Right renal cortex interstitium (tissue), 3 donors: ENCODE data around the gene ARHGDIG. TPM values are rescaled to one million over a fixed set of nuclear protein-coding genes. Genes with fewer than 3 reads are reported as not detected.
"Not testable (repeated sequence)": the region's sequence is repeated elsewhere in the genome, so short reads cannot be mapped to it uniquely, and the experiment has no call there.

Experiments
- DNase-seq, 3 donors: peaks; one replicate each; pipeline ENCODE4 v3.0.0-alpha.2; 2013; ENCODE audit warnings: low read depth in 3 of 3, low spot score in 2 of 3
- polyA plus RNA-seq, 3 donors: library from polyadenylated mRNA; unstranded; fragments of 120-200 nt; gene quantifications; one replicate each; pipeline ENCODE4 v1.2.1, GENCODE V29; 2013; ENCODE audit not compliant: insufficient read length in 3 of 3

ARHGDIG gene
- polyA plus RNA-seq, 3 donors = 1.5 to 2.6 (median 2.5) TPM

DNA sequence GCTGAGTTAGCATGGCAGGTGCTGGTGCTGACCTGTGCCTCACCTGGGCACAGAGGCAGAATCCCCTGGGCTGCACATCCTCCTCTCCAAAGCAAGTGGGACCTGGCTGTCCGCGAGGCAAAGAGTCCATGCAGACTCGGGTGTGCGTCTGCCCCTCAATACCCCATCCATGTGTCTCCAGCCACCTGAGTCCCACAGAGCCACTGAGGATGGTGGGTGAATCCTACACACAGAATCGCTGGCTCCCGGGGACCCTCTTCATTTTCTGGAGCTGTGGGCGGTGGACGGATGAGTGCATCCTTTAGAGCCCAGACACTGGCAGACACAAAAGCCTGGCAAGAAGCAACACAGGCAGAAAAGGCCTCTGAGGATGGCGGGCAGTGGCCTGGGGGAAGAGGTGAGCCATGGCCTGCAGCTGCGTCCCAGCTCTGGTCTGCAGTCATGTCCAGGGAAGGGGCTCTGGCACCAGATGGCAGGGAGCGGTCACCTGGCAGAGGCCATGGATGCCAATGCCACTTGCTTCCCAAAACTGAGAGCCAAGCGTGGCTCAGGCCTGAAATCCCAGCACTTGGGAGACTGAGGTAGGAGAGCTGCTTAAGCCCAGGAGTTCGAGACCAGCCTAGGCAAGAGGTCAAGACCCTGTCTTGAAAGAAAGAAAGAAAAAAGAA, 42.2 kb downstream of the ARHGDIG start:
- no peak for DNase-seq

DNA sequence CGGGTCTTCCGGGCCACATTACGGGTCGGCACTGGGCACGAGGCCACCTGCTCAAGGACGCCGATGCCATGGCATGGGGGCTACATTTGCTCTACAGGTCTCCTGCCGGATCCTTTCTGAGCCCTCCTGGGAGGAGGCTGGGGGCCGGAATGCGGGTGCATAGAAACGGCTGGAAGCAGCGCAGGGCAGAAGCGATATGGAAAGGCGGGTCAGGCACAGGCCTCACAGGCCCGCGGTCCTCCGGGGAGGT, 43.7 kb downstream of the ARHGDIG start:
- DNase-seq = no peak

DNA sequence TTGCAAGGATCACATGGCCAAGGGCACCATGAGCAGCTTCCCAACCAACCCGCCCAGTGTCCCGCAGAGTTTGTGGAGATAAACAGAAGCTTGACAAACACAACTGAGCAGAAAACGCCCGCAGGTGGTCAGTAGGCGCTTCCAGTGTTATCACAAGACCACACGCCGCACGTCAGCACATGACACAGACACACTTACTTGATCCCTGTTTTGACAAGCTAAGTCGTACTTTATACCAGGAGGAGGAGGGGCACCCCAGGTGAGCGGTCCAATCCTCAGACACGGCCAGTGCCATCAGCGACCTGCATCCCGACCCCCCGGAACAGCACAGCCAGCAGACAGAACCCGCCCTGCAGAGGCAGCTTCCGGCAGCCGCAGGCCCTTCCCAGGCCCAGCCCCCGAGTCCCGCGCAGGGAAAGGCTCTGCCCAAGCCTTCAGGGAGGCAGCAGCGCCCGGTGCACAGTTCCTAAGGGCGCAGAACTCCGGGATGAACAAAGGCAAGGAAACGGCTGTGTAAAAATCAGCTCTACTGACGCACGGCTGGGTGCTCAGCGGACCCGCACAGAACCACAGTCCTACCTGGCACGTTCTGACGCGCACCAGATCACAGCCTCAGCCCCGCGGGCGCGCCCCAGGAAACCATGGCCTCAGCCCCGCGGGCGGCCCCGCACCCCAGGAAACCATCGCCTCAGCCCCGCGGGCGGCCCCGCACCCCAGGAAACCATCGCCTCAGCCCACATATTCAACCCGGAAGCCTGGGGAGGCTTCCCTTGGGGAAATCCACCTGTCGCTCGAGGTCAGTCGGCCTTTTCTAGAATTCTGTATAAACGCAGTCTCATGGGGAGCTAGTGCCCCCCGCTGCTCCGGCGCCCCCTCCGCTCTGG, 44.3 kb downstream of the ARHGDIG start:
- DNase-seq = no peak

DNA sequence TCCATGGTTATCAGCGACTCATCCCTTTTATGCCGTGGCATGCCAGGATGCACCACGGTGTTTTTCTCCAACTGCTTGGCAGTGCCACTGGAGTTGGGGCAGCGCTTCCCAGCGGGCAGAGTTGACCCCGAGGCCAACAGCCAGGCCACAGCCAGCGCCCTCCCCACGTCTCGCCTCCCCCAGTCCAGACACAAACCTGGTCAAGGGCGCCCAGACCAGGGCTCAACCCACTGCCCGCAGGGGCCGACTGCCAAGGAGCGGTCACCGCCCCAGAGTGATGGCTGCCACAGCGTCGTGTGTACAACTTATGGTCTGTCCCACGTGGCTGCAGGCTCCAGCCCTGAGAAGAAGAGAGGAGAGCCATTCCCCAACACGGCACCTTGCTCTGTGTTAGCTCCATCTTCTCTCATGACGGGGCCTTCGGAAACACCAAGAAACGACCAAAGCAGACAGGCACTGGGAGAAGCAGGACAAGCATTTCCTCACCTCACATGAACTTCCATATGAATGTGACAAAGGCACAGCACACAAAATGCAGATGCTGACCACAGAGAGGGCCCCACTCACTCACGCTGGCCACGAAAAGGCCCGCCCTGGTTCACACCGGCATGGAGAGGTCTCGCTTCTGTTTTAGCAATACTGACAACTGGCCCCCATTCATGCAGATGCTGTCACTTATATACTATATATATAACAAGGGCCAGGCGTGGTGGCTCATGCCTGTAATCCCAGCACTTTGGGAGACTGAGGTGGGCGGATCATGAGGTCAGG, 45.2 kb downstream of the ARHGDIG start:
- no peak for DNase-seq

DNA sequence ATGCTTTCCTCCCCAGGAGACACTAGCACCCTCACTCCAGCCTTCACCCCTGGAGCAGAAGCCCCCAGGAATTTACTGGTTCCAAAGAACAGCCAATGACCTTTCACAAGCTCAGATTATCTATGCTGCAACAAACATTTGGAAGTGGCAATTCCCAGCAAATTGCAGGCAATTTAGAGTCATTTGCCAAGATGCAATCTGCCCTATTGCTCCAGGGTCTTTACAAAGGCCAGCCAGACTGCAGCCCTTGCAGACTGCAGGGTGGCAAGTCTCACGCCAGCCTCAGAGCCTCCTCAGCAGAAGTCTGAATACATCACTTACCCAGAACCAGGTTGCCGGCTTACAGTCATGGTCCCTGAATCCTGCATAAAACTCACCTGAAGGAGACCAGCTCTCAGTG, 50.4 kb downstream of the ARHGDIG start:
- DNase-seq = no peak

DNA sequence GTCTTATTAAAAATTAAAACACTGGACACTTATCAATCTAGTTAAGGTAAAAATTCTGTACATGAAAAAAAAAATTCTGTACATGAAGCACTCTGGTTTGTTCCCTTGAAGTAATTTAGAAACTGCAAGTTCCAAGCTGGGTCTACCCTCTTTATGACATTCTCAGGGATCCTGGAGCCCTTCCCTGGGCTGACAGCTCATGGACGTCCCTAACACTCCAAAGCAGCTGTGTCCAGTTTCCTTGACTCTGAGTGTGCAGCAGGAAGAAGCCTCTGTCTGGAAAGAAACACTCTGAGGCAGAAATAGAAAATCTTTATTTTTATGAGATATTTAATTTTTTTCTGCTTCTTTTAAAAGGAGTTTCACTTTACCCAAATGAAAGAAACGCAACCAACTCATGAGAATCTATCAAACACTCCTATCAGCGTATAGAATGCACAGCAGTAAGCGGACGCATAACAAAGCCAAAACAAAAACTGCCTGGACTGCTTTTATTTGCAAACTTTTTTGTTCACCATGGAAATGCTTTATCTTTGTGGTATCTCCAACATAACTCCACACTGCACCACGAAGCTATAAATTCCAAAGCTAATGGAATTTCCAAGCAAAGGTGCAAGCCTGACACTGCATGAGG, 50.9 kb downstream of the ARHGDIG start:
- DNase-seq = not testable (repeated sequence)

Other genes with a start within 250 kb of the ARHGDIG start
- gene POLR3K, start 227.0 kb upstream of the ARHGDIG start, polyA plus RNA-seq = 10 to 100 TPM; 14.7 to 16.5 (median 15.1) TPM
- 10 to 100 TPM; 40.0 to 54.0 (median 45.0) TPM for gene SNRNP25, start 226.8 kb upstream of the ARHGDIG start, polyA plus RNA-seq
- gene RHBDF1, start 208.0 kb upstream of the ARHGDIG start, polyA plus RNA-seq = 10 to 100 TPM; 20.1 to 20.8 (median 20.7) TPM
- 10 to 100 TPM; 16.0 to 19.4 (median 16.1) TPM for gene MPG, start 202.4 kb upstream of the ARHGDIG start, polyA plus RNA-seq
- 10 to 100 TPM; 24.8 to 29.8 (median 24.9) TPM for gene NPRL3, start 141.9 kb upstream of the ARHGDIG start, polyA plus RNA-seq
- gene HBZ, start 127.9 kb upstream of the ARHGDIG start, polyA plus RNA-seq = 1 to 10 TPM in 2 of 3 donors, under 1 TPM in 1; 0.98 to 3.1 (median 1.1) TPM
- gene HBM, start 114.6 kb upstream of the ARHGDIG start, polyA plus RNA-seq = 1 to 10 TPM; 1.7 to 4.0 (median 3.5) TPM
- gene HBA2, start 107.7 kb upstream of the ARHGDIG start, polyA plus RNA-seq = 100 to 1,000 TPM; 754 to 948 (median 905) TPM
- 100 to 1,000 TPM; 505 to 589 (median 544) TPM for gene HBA1, start 103.9 kb upstream of the ARHGDIG start, polyA plus RNA-seq
- gene HBQ1, start 100.1 kb upstream of the ARHGDIG start, polyA plus RNA-seq = under 1 TPM; 0.31 to 0.67 (median 0.39) TPM
- 100 to 1,000 TPM; 103 to 129 (median 117) TPM for gene LUC7L, start 51.1 kb upstream of the ARHGDIG start, polyA plus RNA-seq
- 10 to 100 TPM; 64.6 to 77.8 (median 64.6) TPM for gene FAM234A, start 45.8 kb upstream of the ARHGDIG start, polyA plus RNA-seq
- 1 to 10 TPM in 2 of 3 donors, under 1 TPM in 1; 0.44 to 1.1 (median 1.0) TPM for gene RGS11, start 4.6 kb upstream of the ARHGDIG start, polyA plus RNA-seq
- 1 to 10 TPM in 2 of 3 donors, under 1 TPM in 1; 0.49 to 1.4 (median 1.1) TPM for gene PDIA2, start 2.6 kb downstream of the ARHGDIG start, polyA plus RNA-seq
- gene AXIN1, start 72.1 kb downstream of the ARHGDIG start, polyA plus RNA-seq = 10 to 100 TPM; 15.2 to 17.0 (median 15.5) TPM
- gene MRPL28, start 89.9 kb downstream of the ARHGDIG start, polyA plus RNA-seq = 10 to 100 TPM; 58.9 to 70.6 (median 61.9) TPM
- gene PGAP6, start 101.4 kb downstream of the ARHGDIG start, polyA plus RNA-seq = 10 to 100 TPM; 53.9 to 75.4 (median 66.1) TPM
- gene NME4, start 116.6 kb downstream of the ARHGDIG start, polyA plus RNA-seq = 100 to 1,000 TPM in 2 of 3 donors, 10 to 100 TPM in 1; 95.3 to 124 (median 109) TPM
- 10 to 100 TPM; 15.7 to 28.3 (median 21.6) TPM for gene DECR2, start 121.3 kb downstream of the ARHGDIG start, polyA plus RNA-seq
- gene RAB11FIP3, start 145.1 kb downstream of the ARHGDIG start, polyA plus RNA-seq = 10 to 100 TPM; 65.2 to 95.2 (median 81.0) TPM
- gene CAPN15, start 247.1 kb downstream of the ARHGDIG start, polyA plus RNA-seq = 10 to 100 TPM; 18.2 to 19.8 (median 18.2) TPM